Right atrium auricular region (tissue), 2 donors: ENCODE results near the gene NT5C2. TPM values are rescaled to one million over a fixed set of nuclear protein-coding genes. Genes with fewer than 3 reads are reported as not detected.

Source experiments
- DNase-seq: peaks from one replicate; pipeline ENCODE4 v3.0.0-alpha.2; 2019; ENCODE audit warnings: low spot score
- H3K27ac ChIP-seq, 2 donors: fragments of 200-600 bp; sonication (generic); 1 replicate in 1 of 2; 2 replicates in 1 of 2; pipeline ENCODE4 v1.5.1; 2016 to 2019
- H3K27me3 ChIP-seq, 2 donors: fragments of 200-600 bp; sonication (generic); one replicate each; pipeline versions ENCODE4 v1.5.1 to v1.6.0; 2017 to 2019
- H3K36me3 ChIP-seq: fragments of 200-600 bp; sonication (generic); one replicate; pipeline ENCODE4 v1.5.1; 2016
- H3K4me1 ChIP-seq, 2 donors: fragments of 200-600 bp; sonication (generic); one replicate each; pipeline versions ENCODE4 v1.5.1 to v1.6.0; 2017 to 2019
- H3K4me3 ChIP-seq, 2 donors: fragments of 200-600 bp; sonication (generic); 1 replicate in 1 of 2; 2 replicates in 1 of 2; pipeline ENCODE4 v1.5.1; 2017 to 2019; ENCODE audit warnings: mild to moderate bottlenecking in 1 of 2, moderate library complexity in 1 of 2
- H3K9me3 ChIP-seq, 2 donors: fragments of 200-600 bp; sonication (generic); one replicate each; pipeline ENCODE4 v1.5.1; 2019
- total RNA-seq, 2 donors: library from RNA; depleted of rRNA; stranded (reverse); fragments of >200 nt; gene quantifications; one replicate each; pipeline ENCODE4 v1.1.0, GENCODE V29; 2016
- TF ChIP-seq, protein P1 (sequence below), 2 donors: fragments of 200-600 bp; sonication (generic); IDR thresholded peaks; one replicate each; pipeline ENCODE4 v1.5.1; 2019; ENCODE audit warnings: antibody characterized with exemption in 2 of 2

Gene NT5C2
- total RNA-seq, 2 donors from 2014 or later, result 28.5 to 32.7 TPM

DNA sequence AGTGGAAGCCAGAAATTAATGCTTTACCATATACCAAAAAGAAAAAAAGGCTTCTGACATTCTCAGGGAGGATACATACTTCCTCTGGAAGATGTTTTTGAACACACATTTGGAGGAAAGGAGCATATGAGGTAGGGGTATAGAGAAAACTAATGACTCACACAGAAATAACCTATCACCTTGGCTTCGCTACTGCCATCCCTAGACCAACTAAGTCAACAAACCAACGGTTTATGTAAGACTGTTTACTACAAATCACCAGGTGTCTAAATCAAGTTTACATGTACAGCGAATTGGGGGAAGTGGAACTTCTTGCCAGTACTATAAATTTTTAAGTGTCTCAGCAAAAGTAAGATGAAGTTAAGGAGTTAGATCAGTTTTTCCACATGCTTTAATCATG, 96.9 kb downstream of the NT5C2 start:
- Histone ChIP-seq H3K27ac (no peak overlapping the region), H3K9me3 (no peaks in the 10 kb centered on the region), H3K36me3 (peaks cover 84% of the 10 kb centered on the region), H3K27me3 (no peaks in the 10 kb centered on the region), H3K4me3 (no peak overlapping the region), H3K4me1 (no peaks in the 10 kb centered on the region)
- TF ChIP-seq, protein P1, sequence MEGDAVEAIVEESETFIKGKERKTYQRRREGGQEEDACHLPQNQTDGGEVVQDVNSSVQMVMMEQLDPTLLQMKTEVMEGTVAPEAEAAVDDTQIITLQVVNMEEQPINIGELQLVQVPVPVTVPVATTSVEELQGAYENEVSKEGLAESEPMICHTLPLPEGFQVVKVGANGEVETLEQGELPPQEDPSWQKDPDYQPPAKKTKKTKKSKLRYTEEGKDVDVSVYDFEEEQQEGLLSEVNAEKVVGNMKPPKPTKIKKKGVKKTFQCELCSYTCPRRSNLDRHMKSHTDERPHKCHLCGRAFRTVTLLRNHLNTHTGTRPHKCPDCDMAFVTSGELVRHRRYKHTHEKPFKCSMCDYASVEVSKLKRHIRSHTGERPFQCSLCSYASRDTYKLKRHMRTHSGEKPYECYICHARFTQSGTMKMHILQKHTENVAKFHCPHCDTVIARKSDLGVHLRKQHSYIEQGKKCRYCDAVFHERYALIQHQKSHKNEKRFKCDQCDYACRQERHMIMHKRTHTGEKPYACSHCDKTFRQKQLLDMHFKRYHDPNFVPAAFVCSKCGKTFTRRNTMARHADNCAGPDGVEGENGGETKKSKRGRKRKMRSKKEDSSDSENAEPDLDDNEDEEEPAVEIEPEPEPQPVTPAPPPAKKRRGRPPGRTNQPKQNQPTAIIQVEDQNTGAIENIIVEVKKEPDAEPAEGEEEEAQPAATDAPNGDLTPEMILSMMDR (IDR thresholded peaks at IDR 0.05), result no peak
- DNase-seq, result no peak

DNA sequence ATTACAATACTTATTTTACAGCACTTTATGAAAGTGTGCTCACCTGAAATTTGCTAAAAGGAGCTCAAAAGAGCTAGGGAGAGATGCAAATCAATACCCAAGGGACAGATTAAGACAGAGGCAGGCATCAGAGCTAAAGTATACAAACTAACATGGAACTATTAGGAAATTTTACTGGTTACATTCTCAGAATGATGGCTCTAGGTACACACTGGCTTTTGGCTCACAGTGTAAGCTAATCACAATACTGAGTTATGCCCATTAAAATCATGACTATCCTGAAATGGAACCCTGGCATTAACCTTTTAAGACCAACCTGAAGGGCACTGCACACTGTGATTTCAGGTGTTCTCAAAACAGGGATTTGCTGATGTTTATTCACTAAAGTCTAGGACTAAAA, 98.1 kb downstream of the NT5C2 start:
- H3K4me1 ChIP-seq, result no peaks in the 10 kb centered on the region
- H3K27ac ChIP-seq, result no peak overlapping the region
- no peaks in the 10 kb centered on the region for H3K9me3 ChIP-seq
- H3K4me3 ChIP-seq, result no peak overlapping the region
- peaks cover 84% of the 10 kb centered on the region for H3K36me3 ChIP-seq
- no peak for DNase-seq
- TF ChIP-seq, protein P1 (IDR thresholded peaks at IDR 0.05), result no peak
- H3K27me3 ChIP-seq, result no peaks in the 10 kb centered on the region

DNA sequence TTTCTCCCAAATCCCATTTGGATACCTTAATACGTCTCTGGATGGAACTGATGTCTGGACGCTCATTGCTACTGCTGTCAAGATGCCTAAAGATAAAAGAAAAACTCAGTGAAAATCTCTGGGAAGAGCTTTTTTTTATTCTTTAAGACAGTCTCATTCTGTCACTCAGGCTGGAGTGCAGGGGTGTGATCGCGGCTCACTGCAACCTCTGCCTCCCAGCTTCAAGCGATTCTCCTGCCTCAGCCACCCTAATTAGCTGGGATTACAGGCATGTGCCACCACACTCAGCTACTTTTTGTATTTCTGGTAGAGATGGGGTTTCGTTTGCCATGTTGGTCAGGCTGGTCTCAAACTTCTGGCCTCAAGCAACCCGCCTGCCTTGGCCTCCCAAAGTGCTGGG, 102.2 kb downstream of the NT5C2 start:
- no peak for DNase-seq
- no peak overlapping the region for H3K27ac ChIP-seq
- H3K4me1 ChIP-seq, result no peaks in the 10 kb centered on the region
- H3K4me3 ChIP-seq, result no peak overlapping the region
- no peaks in the 10 kb centered on the region for H3K27me3 ChIP-seq
- no peaks in the 10 kb centered on the region for H3K9me3 ChIP-seq
- TF ChIP-seq, protein P1 (IDR thresholded peaks at IDR 0.05), result no peak
- peaks cover 92% of the 10 kb centered on the region for H3K36me3 ChIP-seq

DNA sequence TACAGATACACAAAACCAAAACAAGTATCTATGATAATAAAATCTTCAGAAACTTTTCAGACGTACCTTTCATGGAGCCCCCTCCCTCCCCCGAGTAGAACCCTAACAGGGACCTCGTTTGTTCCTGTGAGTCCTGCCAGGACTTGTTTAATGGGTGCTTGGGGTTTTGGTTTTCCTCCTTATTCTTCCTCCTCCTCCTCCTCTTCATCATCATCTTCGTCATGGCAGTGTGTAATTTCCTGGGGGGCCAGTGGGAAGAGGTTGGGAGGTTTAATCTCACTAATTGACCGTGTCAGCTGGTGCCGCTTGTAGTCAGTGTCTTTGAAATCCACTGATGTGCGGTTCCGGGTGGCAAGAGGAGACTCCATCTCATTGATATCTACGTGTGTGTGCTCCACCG, 103.6 kb downstream of the NT5C2 start:
- H3K36me3 ChIP-seq, result peaks cover 92% of the 10 kb centered on the region
- TF ChIP-seq, protein P1 (IDR thresholded peaks at IDR 0.05), result no peak
- no peaks in the 10 kb centered on the region for H3K27me3 ChIP-seq
- H3K4me1 ChIP-seq, result no peaks in the 10 kb centered on the region
- H3K4me3 ChIP-seq, result no peak overlapping the region
- no peak overlapping the region for H3K27ac ChIP-seq
- DNase-seq, result no peak
- H3K9me3 ChIP-seq, result no peaks in the 10 kb centered on the region

DNA sequence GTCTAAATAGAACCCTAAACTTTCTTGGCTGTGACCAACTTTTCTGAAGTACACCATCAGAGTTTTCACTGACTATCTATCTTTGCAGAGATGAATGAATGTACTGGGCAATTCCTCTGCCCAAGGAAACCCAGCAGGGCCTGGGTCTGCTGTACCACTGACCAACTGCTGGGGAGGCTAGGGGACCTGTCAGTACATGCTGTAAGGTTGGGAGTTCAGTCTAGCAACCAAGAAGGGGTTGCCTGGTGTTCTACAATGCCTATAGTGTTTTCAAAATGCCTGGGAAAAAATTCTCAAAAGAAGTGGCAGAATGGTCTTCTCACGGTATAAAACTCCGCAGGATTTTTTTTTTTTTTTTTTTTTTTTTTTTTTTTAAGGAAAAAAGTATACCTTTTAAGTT, 106.3 kb downstream of the NT5C2 start:
- no peak overlapping the region for H3K4me3 ChIP-seq
- DNase-seq, result no peak
- peaks cover 65% of the 10 kb centered on the region for H3K36me3 ChIP-seq
- TF ChIP-seq, protein P1 (IDR thresholded peaks at IDR 0.05), result no peak
- no peak overlapping the region for H3K27ac ChIP-seq
- no peaks in the 10 kb centered on the region for H3K27me3 ChIP-seq
- no peaks in the 10 kb centered on the region for H3K4me1 ChIP-seq
- H3K9me3 ChIP-seq, result no peaks in the 10 kb centered on the region

DNA sequence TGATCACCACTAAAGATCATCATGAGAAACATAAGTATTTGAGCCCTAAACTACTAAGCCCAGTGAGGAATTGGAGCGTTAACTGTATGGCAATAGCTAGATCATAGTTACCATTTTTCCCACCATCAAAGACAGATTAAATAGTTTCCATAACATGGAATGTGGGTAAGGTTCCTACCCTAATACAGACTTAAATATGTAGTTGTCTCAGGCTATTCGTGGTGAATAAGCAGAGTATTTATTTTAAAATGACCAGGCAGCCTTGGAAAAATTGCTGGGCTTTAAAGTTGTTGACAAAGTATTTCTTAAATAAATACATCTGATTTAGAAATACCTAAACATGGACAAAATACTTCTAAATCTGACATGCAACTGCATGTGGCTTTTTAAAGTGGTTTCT, 106.8 kb downstream of the NT5C2 start:
- H3K27ac ChIP-seq, result no peak overlapping the region

More for the DNA sequence above, 106.8 kb downstream of the NT5C2 start:
- Histone ChIP-seq H3K36me3 (peaks cover 59% of the 10 kb centered on the region), H3K27me3 (no peaks in the 10 kb centered on the region), H3K4me3 (no peak overlapping the region), H3K9me3 (no peaks in the 10 kb centered on the region), H3K4me1 (no peaks in the 10 kb centered on the region)
- TF ChIP-seq, protein P1 (IDR thresholded peaks at IDR 0.05), result no peak
- no peak for DNase-seq
